ENCODE results near the gene TSPAN18. TPM values are rescaled to one million over a fixed set of nuclear protein-coding genes. Genes with fewer than 3 reads are reported as not detected.

Gene TSPAN18
- total RNA-seq, 2 experiments from 2014 or later, result 0.52 to 1.2 TPM

DNA sequence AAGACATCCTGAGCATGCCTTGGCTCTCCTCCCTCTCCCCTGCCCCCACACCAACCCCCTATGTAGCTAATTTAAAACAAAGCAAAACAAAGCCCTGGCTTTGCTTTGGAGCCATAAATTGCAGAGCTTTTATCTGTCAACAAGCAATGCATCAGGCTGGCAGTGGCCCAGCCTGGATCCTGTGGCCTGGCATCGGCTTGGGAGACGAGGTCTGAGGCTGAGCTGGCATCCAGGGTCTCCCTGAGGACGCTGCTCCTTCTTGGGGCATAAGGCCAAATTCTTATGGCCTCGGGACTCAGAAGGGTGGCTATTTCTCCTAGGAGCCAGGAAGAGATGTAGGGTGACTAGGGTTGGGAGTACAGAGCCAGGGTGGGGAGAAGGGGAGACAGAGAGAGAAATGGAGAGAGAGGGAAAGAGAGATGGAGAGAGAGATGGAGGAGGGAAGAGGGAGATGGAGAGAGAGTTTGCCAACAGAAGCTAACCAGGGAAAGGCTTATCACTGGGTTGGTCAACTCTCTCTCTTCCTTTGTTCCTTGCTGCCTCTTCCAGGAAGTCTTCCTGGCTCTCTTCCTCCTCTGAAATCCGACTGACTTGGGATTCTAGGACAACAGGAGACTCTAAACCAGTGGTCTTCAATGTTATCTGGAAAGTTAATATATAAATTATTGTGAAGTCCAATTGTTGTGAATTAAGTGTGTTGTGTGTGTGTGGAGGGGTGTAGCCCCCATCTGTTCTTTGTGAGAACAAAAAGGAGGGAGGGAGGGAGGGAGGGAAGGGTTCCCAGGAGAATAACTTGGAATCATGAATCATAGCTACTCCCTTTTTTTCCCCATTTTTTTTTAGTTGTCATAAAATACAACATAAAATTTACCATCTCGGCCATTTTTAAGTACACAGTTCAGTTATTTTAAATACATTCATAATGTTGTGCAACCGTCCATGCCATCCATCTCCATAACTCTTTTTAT, 29.1 kb downstream of the TSPAN18 start:
- peaks cover 7% of the 10 kb centered on the region for H3K9me3 Mint-ChIP-seq
- no peaks in the 10 kb centered on the region for H3K27me3 Mint-ChIP-seq
- H3K27ac Mint-ChIP-seq, result no peak overlapping the region
- H3K4me1 Mint-ChIP-seq, result no peaks in the 10 kb centered on the region
- H3K36me3 Mint-ChIP-seq, result no peaks in the 10 kb centered on the region
- no peak for DNase-seq
- no peak overlapping the region for H3K4me3 Mint-ChIP-seq

DNA sequence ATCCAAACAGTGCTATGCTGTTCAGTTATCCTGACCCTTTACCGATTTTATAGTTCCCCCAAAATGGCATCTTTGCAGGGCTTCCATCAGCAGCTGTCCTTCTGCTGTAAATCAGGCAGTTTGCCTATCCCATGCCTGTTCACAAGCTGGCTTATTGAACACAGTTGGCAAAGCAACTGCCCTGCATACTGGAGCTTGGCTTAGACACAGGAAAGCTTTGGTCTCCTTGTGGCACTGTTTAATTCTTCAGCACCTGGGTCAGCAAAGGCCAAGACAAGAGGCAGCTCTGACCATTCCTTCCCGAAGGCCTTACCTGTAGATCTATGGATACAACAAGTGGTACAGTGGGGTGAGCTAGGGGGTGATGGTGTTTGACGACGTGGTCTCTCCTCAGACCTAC, 32.2 kb downstream of the TSPAN18 start:
- Mint-ChIP-seq H3K4me1 (peaks cover 6% of the 10 kb centered on the region), H3K27ac (no peak overlapping the region), H3K4me3 (no peak overlapping the region), H3K9me3 (peaks cover 7% of the 10 kb centered on the region), H3K27me3 (no peaks in the 10 kb centered on the region), H3K36me3 (no peaks in the 10 kb centered on the region)
- no peak for DNase-seq

DNA sequence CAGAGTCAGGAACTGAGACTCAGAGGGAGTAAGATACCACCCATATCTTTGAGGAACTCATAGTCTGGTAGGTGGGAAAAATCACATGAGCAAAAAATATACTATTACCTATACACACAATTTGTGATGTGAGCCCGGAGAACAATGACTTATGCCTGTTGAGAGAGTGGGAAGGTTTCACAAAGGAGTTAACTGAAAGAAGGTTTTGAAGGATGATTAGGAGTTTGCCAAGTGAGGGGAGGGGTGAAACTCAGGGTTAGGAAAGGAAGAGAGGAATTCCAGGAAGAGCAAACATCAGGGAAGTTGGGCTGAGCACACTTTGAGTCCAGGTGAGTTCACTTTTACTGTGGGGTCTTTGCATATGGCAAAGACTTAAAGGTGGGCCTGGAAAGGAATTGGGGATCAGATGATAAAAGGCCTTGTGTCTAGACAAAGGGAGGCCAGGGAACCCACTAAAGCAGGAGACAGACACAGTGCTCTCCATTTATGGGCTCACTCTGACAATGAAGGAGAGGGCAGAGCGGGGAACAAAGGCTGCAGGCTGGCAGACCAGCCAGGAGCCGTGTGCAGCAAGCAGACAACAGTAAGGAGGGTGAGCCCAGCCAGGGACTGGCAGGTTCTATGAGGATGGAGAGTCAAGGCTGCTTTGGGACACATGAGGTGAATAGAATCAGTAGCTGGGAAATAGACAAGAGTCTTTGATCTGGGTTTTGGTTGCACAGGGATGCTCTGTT, 33.1 kb downstream of the TSPAN18 start:
- no peak for DNase-seq
- Mint-ChIP-seq H3K27ac (no peak overlapping the region), H3K9me3 (peaks cover 7% of the 10 kb centered on the region), H3K4me3 (no peak overlapping the region), H3K36me3 (no peaks in the 10 kb centered on the region), H3K4me1 (peaks cover 6% of the 10 kb centered on the region), H3K27me3 (no peaks in the 10 kb centered on the region)

DNA sequence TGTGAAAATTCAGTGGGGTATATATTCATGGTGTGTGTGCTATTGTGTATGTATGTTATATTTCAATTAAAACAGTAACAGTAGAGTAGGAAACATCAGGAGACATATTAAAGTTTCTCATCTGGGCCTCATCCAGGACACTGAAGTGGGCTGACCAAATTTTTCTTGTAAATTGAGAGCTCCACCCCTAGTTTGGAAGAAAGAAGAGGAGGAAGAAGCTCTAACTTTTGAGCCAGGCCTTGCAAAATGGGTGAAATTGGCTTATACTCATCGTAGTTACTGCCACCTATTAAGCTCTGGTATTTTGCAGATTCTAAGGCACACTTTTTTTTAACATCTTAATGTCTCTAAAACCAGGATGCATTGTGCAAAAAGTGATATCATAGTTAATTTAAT, 33.7 kb downstream of the TSPAN18 start:
- DNase-seq, result no peak
- Mint-ChIP-seq H3K4me3 (no peak overlapping the region), H3K4me1 (peaks cover 6% of the 10 kb centered on the region), H3K9me3 (peaks cover 7% of the 10 kb centered on the region), H3K27me3 (no peaks in the 10 kb centered on the region), H3K27ac (no peak overlapping the region), H3K36me3 (no peaks in the 10 kb centered on the region)

DNA sequence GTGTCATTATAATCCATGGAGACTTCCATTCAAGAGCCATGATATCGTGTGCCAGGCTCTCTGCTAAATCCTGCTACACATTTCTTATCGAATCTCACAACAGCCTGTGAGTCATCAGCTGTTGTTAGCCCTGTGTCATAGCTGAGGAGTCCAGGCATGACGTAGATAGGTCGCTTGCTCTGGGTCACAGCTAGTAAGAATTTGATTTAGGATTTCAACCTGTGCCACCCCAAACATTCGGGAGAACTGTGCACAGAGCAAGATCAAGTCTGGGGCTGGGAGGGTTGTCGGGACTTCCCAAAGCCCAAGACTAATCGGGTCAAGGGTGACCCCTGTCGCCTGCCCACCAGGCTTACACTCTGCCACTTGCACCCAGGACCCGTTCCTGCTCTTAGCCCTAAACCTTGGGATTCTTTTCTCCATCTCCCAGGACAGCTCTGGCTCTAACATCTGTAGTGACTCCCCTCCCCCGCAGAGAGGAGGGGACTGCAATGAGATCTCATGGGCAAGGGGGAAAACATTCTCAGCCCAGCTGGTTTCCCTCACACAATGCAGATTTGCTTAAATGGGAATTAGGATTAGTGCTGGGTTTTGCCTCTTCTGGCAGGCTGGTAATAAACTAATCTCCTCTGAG, 34.3 kb downstream of the TSPAN18 start:
- H3K4me3 Mint-ChIP-seq, result no peak overlapping the region
- H3K4me1 Mint-ChIP-seq, result peaks cover 6% of the 10 kb centered on the region
- peaks cover 7% of the 10 kb centered on the region for H3K9me3 Mint-ChIP-seq
- H3K27ac Mint-ChIP-seq, result no peak overlapping the region
- no peaks in the 10 kb centered on the region for H3K36me3 Mint-ChIP-seq
- DNase-seq, result no peak
- H3K27me3 Mint-ChIP-seq, result no peaks in the 10 kb centered on the region

DNA sequence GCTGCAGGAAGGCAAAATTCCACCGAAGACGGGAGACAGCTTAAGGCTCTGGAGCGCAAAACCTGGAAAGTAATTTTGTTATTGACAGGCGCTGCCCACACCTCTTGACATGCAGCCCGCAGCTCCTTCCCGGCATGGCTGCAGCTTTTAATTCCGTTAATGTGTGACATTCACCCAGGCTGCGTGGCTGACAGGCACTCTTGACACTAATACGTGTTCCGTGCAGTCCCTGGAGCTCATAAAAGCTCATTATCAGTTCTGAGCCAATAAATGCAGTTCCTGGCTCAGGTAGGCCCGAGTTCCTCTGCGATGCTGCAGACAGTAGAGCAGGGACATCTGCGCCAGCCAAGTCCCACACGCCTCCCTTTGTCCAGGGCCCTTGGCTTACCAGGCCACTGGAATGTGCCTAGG, 34.8 kb downstream of the TSPAN18 start:
- DNase-seq, result no peak
- H3K27ac Mint-ChIP-seq, result no peak overlapping the region
- peaks cover 7% of the 10 kb centered on the region for H3K9me3 Mint-ChIP-seq
- H3K4me3 Mint-ChIP-seq, result no peak overlapping the region
- H3K27me3 Mint-ChIP-seq, result no peaks in the 10 kb centered on the region
- H3K4me1 Mint-ChIP-seq, result peaks cover 6% of the 10 kb centered on the region
- no peaks in the 10 kb centered on the region for H3K36me3 Mint-ChIP-seq

DNA sequence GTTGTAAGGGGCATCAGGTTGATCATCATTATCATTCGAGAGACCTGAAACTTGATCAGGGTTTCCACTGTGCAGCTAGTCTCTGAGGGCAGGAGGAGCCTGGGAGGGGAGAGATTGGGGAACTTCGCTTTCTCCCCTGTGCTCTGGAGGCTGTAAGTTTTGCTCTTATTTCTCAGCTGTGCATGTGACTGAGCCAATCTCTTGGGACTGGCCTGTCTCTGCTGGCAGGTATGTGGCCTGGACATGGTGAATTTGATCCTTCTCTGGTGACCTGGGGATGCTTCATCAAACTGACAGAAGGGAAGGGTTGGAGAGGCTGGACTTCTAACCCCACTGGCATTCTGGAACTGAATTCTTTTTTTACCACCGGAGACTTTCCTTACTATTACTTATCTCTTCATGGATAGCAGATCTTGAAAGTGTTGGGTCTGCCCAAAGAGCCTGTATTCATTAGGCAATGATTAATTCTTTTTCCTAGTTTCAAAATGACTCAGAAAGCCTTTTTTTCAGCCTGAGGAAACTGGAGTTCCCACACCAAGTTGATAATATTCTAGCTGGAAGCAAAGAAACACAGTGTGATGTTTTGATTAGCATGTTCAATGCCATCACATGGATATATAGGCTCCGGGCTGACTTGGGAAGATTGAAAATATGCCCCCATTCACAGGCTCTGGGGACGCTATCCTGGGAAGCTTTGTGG, 36.5 kb downstream of the TSPAN18 start:
- no peak overlapping the region for H3K27ac Mint-ChIP-seq
- no peaks in the 10 kb centered on the region for H3K27me3 Mint-ChIP-seq
- peaks cover 6% of the 10 kb centered on the region for H3K4me1 Mint-ChIP-seq
- peaks cover 6% of the 10 kb centered on the region for H3K9me3 Mint-ChIP-seq
- DNase-seq, result no peak
- H3K36me3 Mint-ChIP-seq, result peaks cover 4% of the 10 kb centered on the region
- H3K4me3 Mint-ChIP-seq, result no peak overlapping the region

DNA sequence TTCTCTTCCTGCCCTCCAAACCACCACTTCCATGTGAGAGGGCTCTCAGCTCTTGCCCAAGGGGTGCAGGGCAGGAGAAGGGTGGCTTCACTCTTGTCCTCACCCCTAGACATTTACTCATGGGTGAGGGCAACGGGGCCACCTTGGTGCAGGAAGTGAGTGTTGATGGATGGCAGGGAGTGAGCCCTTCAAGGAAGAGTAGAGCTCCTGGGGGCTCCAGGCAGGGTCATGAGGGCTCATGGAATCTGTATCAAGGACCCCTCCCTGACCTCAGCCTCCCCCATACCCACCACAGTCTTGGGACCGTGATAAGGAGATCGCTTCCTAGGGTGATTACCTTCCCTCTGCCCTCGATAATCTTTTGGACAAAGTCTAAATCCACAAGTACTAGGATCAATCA, 37.8 kb downstream of the TSPAN18 start:
- H3K27ac Mint-ChIP-seq, result no peak overlapping the region
- peaks cover 3% of the 10 kb centered on the region for H3K9me3 Mint-ChIP-seq

DNA sequence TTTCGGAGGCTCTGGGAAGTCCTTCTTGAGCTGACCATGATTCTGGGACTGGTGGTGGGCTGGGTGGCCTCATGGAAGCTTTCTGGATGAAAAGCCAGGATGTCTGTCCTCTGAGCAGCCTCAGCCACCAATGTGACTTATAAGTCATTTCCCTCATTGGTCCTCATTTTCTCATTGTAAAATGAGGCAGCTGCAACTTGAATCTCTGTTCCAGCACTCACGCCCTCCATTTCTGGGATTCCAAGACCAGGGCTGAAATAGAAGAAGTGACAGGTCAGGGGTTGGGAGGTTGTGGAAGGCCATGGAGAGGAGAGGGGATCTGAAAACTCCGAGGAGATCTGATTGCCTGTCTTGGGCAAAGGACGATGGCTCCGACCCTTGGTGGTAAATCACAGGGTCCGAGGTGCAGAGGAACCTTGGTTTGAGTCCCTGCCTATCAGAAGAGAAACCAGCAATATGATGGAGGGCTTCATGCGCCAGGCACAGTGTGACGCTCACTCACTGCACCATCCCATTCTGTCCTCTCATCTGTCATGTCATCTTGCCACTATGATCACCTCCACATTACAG, 38.3 kb downstream of the TSPAN18 start:
- Mint-ChIP-seq H3K27ac (no peak overlapping the region), H3K36me3 (peaks cover 6% of the 10 kb centered on the region), H3K4me1 (peaks cover 6% of the 10 kb centered on the region), H3K4me3 (no peak overlapping the region), H3K27me3 (no peaks in the 10 kb centered on the region), H3K9me3 (peaks cover 3% of the 10 kb centered on the region)
- no peak for DNase-seq

More for the DNA sequence above, 37.8 kb downstream of the TSPAN18 start:
- Mint-ChIP-seq H3K4me3 (no peak overlapping the region), H3K4me1 (peaks cover 6% of the 10 kb centered on the region), H3K27me3 (no peaks in the 10 kb centered on the region), H3K36me3 (peaks cover 6% of the 10 kb centered on the region)
- no peak for DNase-seq

DNA sequence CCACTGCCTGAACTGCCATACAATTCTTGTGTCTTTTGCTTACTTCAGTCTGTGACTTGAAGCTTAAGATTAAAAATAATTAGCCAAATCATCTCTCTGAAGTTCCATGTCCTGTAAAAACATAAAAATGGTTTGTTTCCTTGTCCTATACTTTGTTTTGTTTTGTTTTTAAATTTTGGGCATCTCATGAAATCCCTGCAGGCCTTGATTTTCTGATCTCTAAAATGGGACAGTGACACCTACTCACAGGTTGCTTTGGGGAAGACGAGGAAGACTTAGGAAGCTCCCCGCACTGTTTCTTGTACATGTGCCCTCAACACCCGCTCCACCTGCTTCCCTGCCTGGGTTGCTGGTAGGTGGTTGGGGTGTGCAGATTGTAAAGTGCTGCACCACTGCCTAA, 38.9 kb downstream of the TSPAN18 start:
- Mint-ChIP-seq H3K4me3 (no peak overlapping the region), H3K27me3 (no peaks in the 10 kb centered on the region), H3K27ac (no peak overlapping the region), H3K36me3 (peaks cover 6% of the 10 kb centered on the region), H3K4me1 (peaks cover 6% of the 10 kb centered on the region), H3K9me3 (peaks cover 3% of the 10 kb centered on the region)
- no peak for DNase-seq

DNA sequence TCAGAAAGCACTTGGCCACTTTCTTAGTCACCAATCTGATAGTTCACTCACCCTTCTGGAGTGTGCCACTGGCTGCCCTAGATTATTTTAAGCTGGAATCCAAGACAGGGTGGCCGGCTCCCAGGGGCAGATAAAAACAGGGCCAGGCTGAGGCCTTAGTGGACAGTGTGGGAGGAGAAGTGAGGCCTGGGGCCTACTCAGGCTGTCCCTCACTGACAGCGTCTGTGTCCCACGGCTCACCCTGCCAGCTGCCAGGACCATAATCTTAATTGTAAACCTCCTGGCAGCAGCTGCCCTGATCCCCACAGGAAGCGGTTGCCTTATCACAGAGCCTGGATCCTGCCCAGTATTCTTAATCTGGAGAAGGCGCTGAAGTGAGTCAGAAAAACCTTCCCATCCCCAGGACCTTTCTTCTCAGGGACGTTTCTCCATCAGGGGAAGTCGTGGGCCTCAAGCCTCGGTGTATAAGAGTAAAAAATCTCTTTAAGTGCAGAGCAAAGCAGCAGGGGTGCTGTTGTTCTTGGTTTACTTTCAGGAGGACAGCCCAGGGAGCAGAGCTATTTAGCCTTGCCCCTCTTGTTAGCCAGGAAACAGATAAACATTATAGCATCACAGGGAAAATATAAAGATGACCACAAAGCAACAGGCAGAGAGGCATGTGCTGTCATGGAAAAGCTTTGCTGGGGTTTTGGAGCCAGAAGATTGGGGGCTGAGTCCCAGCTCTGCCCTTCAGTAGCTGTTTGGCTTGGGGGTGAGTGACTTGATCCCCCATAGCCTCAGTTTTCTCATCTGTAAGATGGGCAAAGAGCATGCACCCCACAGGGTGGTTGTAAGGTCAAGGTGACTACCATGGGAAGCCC, 39.6 kb downstream of the TSPAN18 start:
- Mint-ChIP-seq H3K4me3 (no peak overlapping the region), H3K27me3 (no peaks in the 10 kb centered on the region), H3K9me3 (peaks cover 3% of the 10 kb centered on the region), H3K36me3 (peaks cover 6% of the 10 kb centered on the region), H3K4me1 (peaks cover 6% of the 10 kb centered on the region), H3K27ac (no peak overlapping the region)
- DNase-seq, result no peak

DNA sequence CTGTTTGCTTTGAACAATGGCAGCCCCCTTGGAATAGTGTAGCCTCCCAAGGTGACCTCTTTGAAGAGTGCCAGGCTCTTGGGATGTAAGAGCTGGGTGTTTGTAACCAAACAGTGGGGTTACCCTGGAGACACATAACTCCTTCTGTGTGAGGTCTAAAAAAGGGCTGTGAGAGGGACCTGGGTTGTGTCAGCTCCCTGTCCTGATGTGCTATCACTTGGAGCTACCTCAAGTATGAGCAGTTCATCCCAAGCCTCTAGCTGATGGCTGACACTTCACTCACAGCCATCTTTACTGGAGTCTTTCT, 40.2 kb downstream of the TSPAN18 start:
- H3K9me3 Mint-ChIP-seq, result peaks cover 3% of the 10 kb centered on the region
- peaks cover 6% of the 10 kb centered on the region for H3K4me1 Mint-ChIP-seq
- H3K4me3 Mint-ChIP-seq, result no peak overlapping the region
- DNase-seq, result no peak
- H3K27ac Mint-ChIP-seq, result no peak overlapping the region
- H3K27me3 Mint-ChIP-seq, result no peaks in the 10 kb centered on the region
- peaks cover 6% of the 10 kb centered on the region for H3K36me3 Mint-ChIP-seq

DNA sequence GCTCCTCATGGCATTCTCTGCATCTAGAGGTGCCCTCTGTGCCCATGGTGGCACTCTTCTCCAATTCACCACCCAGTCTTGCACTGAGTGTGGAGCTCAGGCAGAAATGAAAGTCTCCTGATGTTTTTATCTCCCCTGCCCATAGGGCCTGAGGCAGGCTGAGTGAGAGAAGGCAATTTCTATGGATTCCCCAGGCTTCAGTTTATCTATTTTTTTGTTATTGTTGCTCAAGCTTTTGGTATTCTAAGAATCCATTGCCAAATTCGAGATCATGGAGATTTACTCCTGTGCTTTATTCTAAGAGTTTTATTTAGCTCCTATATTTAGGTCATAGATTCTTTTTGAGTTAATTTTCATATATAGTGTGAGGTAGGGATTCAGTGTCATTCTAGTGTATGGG, 40.7 kb downstream of the TSPAN18 start:
- no peak overlapping the region for H3K27ac Mint-ChIP-seq
- H3K4me1 Mint-ChIP-seq, result peaks cover 6% of the 10 kb centered on the region
- H3K4me3 Mint-ChIP-seq, result no peak overlapping the region
- DNase-seq, result no peak
- peaks cover 3% of the 10 kb centered on the region for H3K9me3 Mint-ChIP-seq
- H3K36me3 Mint-ChIP-seq, result peaks cover 6% of the 10 kb centered on the region
- no peaks in the 10 kb centered on the region for H3K27me3 Mint-ChIP-seq

DNA sequence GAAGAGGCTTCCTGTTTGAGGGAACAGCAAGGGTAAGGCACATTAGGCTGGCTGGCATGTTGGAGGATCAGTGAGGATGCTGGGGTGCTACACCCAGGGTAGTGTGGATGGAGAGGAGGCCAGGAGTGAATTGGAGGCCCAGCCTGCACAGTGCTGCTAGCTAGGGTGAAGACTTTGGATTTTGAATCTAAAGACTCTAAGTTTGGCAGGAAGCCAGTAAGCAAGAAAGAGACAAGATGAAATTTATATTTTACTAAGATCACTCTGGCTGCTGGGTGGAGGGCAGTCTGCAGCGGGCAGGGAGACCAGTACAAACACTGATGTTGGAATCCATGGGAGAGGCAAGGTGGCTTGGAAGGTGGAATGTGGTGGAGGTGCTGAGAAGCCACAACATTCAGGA, 43.6 kb downstream of the TSPAN18 start:
- DNase-seq, result no peak
- Mint-ChIP-seq H3K36me3 (peaks cover 6% of the 10 kb centered on the region), H3K27ac (no peak overlapping the region), H3K9me3 (peaks cover 3% of the 10 kb centered on the region), H3K4me3 (no peak overlapping the region), H3K27me3 (peaks cover 2% of the 10 kb centered on the region), H3K4me1 (no peaks in the 10 kb centered on the region)

All from activated naive CD8-positive, alpha-beta T cell treated with anti-CD3 and anti-CD28 coated beads for 36 hours (primary cell).